A549 (cell line): ENCODE measurements around the gene PROM2.

Source experiments
- BHLHE40 ChIP-seq: IDR thresholded peaks from 2 replicates; pipeline ENCODE4 v1.6.1; 2012; ENCODE audit warnings: low read depth, low read length, inconsistent platforms
- CBX8 ChIP-seq: fragments of 200-600 bp; sonication (generic); IDR thresholded peaks from 2 replicates; pipeline ENCODE4 v1.6.1; 2016
- CHD2 ChIP-seq: fragments of 150-350 bp; IDR thresholded peaks from 2 replicates; pipeline ENCODE4 v1.6.1; 2014; ENCODE audit warnings: low read length; ENCODE audit not compliant: partially characterized antibody
- CTCF ChIP-seq: fragments of >200 bp; sonication (Bioruptor Twin); formaldehyde crosslinking; IDR thresholded peaks from 3 replicates; pipeline ENCODE4 v1.5.1; 2016
- EP300 ChIP-seq, 2 experiments: fragments of >200 bp; sonication (Bioruptor Twin); formaldehyde crosslinking; IDR thresholded peaks; 2 replicates in 1 of 2; 3 replicates in 1 of 2; pipeline ENCODE4 v1.6.1; 2016 to 2017
- FOSL2 ChIP-seq, 2 experiments: fragments of 450-650 bp in 1 of 2; fragments of >200 bp in 1 of 2; sonication (Bioruptor Twin) in 1 of 2; formaldehyde crosslinking; IDR thresholded peaks; 2 replicates each; pipeline versions ENCODE4 v1.5.0 to v1.6.1; 2016 to 2020; ENCODE audit warnings: mild to moderate bottlenecking in 1 of 2, moderate library complexity in 1 of 2
- JUN ChIP-seq, 2 experiments: fragments of >200 bp; sonication (Bioruptor Twin); formaldehyde crosslinking; IDR thresholded peaks; 2 replicates in 1 of 2; 3 replicates in 1 of 2; pipeline ENCODE4 v1.6.1; 2016 to 2017
- JUNB ChIP-seq: fragments of >200 bp; sonication (Bioruptor Twin); formaldehyde crosslinking; IDR thresholded peaks from 2 replicates; pipeline ENCODE4 v1.6.1; 2016
- KDM1A ChIP-seq: fragments of 200-600 bp; sonication (generic); IDR thresholded peaks from 2 replicates; pipeline ENCODE4 v1.6.1; 2016; ENCODE audit warnings: low read depth, mild to moderate bottlenecking
- MAFK ChIP-seq: fragments of 450-650 bp; IDR thresholded peaks from 2 replicates; pipeline ENCODE4 v1.6.1; 2014; ENCODE audit not compliant: partially characterized antibody
- MAX ChIP-seq: IDR thresholded peaks from 2 replicates; pipeline ENCODE4 v1.6.1; 2012
- POLR2AphosphoS2 ChIP-seq: conservative IDR thresholded peaks from 2 replicates; pipeline ENCODE4 v1.6.1; 2012; ENCODE audit warnings: low read length, improper control_type of control experiment, inconsistent platforms
- SMC3 ChIP-seq: fragments of >200 bp; sonication (Bioruptor Twin); formaldehyde crosslinking; IDR thresholded peaks from 3 replicates; pipeline ENCODE4 v1.6.1; 2018; ENCODE audit warnings: inconsistent platforms

GRCh38 chr2:95328358-95329125, 54.3 kb downstream of the PROM2 start:
- no peak for TF ChIP-seq MAX
- no peak for TF ChIP-seq SMC3
- no peak for TF ChIP-seq JUN (IDR thresholded peaks at IDR 0.05)
- TF ChIP-seq BHLHE40: no peak
- TF ChIP-seq CTCF: no peak
- TF ChIP-seq POLR2AphosphoS2: no peak
- TF ChIP-seq MAFK: no peak
- no peak for TF ChIP-seq KDM1A
- no peak for TF ChIP-seq CBX8
- no peak for TF ChIP-seq EP300 (IDR thresholded peaks at IDR 0.05)
- TF ChIP-seq FOSL2 (IDR thresholded peaks at IDR 0.05): no peak
- TF ChIP-seq FOSL2 (CRISPR knock-in tag; IDR thresholded peaks at IDR 0.05): no peak
- no peak for TF ChIP-seq CHD2
- TF ChIP-seq JUNB: no peak
